ENCODE data around the gene LRPAP1.
A peak's percentile ranks its signal among the peaks of the same experiment; 100 is the strongest.

The LRPAP1 gene

GRCh38 chr4:3524920-3525319, 7.3 kb downstream of the LRPAP1 start:
- no peaks in the 10 kb centered on the region for H3K9me3 ChIP-seq (ENCODE audit: severe bottlenecking)
- no peak overlapping the region for H3K27ac ChIP-seq (ENCODE audit: poor library complexity, severe bottlenecking)
- H3K4me3 ChIP-seq (ENCODE audit: severe bottlenecking): no peak overlapping the region
- DNase-seq (ENCODE audit: low spot score): no peak
- no peaks in the 10 kb centered on the region for H3K4me1 ChIP-seq (ENCODE audit: insufficient read depth, poor library complexity, severe bottlenecking)
- H3K27me3 ChIP-seq (ENCODE audit: insufficient read depth, poor library complexity, severe bottlenecking): no peaks in the 10 kb centered on the region
- H3K36me3 ChIP-seq (ENCODE audit: low read depth): peaks cover 51% of the 10 kb centered on the region
- no peak for TF ChIP-seq CTCF (IDR thresholded peaks at IDR 0.05; ENCODE audit: poor library complexity, severe bottlenecking)
- ATAC-seq (ENCODE audit: low read depth): no peak

- Histone ChIP-seq H3K4me1 (ENCODE audit: insufficient read depth, poor library complexity, severe bottlenecking) (no peaks in the 10 kb centered on the region), H3K9me3 (ENCODE audit: severe bottlenecking) (no peaks in the 10 kb centered on the region), H3K27ac (ENCODE audit: poor library complexity, severe bottlenecking) (no peak overlapping the region), H3K4me3 (ENCODE audit: severe bottlenecking) (no peak overlapping the region), H3K36me3 (ENCODE audit: low read depth) (peaks cover 52% of the 10 kb centered on the region), H3K27me3 (ENCODE audit: insufficient read depth, poor library complexity, severe bottlenecking) (no peaks in the 10 kb centered on the region)
- TF ChIP-seq CTCF (IDR thresholded peaks at IDR 0.05; ENCODE audit: poor library complexity, severe bottlenecking): no peak
- ATAC-seq (ENCODE audit: low read depth) (no peak), DNase-seq (ENCODE audit: low spot score) (no peak)
These were observed 7.9 kb downstream of the LRPAP1 start for GRCh38 chr4:3524349-3524748.

GRCh38 chr4:3523628-3524221, 8.5 kb downstream of the LRPAP1 start:
- Histone ChIP-seq H3K9me3 (ENCODE audit: severe bottlenecking) (no peaks in the 10 kb centered on the region), H3K4me3 (ENCODE audit: severe bottlenecking) (no peak overlapping the region), H3K27ac (ENCODE audit: poor library complexity, severe bottlenecking) (no peak overlapping the region), H3K36me3 (ENCODE audit: low read depth) (peaks cover 47% of the 10 kb centered on the region), H3K4me1 (ENCODE audit: insufficient read depth, poor library complexity, severe bottlenecking) (no peaks in the 10 kb centered on the region), H3K27me3 (ENCODE audit: insufficient read depth, poor library complexity, severe bottlenecking) (no peaks in the 10 kb centered on the region)
- TF ChIP-seq CTCF (IDR thresholded peaks at IDR 0.05; ENCODE audit: poor library complexity, severe bottlenecking): no peak
- DNase-seq (ENCODE audit: low spot score) (no peak), ATAC-seq (ENCODE audit: low read depth) (no peak)

- ATAC-seq (ENCODE audit: low read depth): no peak
- Histone ChIP-seq H3K9me3 (ENCODE audit: severe bottlenecking) (no peaks in the 10 kb centered on the region), H3K27me3 (ENCODE audit: insufficient read depth, poor library complexity, severe bottlenecking) (no peaks in the 10 kb centered on the region), H3K4me3 (ENCODE audit: severe bottlenecking) (no peak overlapping the region), H3K4me1 (ENCODE audit: insufficient read depth, poor library complexity, severe bottlenecking) (no peaks in the 10 kb centered on the region), H3K36me3 (ENCODE audit: low read depth) (peaks cover 42% of the 10 kb centered on the region), H3K27ac (ENCODE audit: poor library complexity, severe bottlenecking) (no peak overlapping the region)
- TF ChIP-seq CTCF (IDR thresholded peaks at IDR 0.05; ENCODE audit: poor library complexity, severe bottlenecking): no peak
- peak; percentile 41 for DNase-seq (ENCODE audit: low spot score)
These were observed 9.0 kb downstream of the LRPAP1 start for GRCh38 chr4:3523146-3523627.

GRCh38 chr4:3522651-3523050, 9.6 kb downstream of the LRPAP1 start:
- H3K4me3 ChIP-seq (ENCODE audit: severe bottlenecking): no peak overlapping the region
- ATAC-seq (ENCODE audit: low read depth) (no peak), DNase-seq (ENCODE audit: low spot score) (peak; percentile 51)
- H3K36me3 ChIP-seq (ENCODE audit: low read depth): peaks cover 45% of the 10 kb centered on the region
- no peak overlapping the region for H3K27ac ChIP-seq (ENCODE audit: poor library complexity, severe bottlenecking)
- no peak for TF ChIP-seq CTCF (IDR thresholded peaks at IDR 0.05; ENCODE audit: poor library complexity, severe bottlenecking)
- H3K27me3 ChIP-seq (ENCODE audit: insufficient read depth, poor library complexity, severe bottlenecking): no peaks in the 10 kb centered on the region
- no peaks in the 10 kb centered on the region for H3K9me3 ChIP-seq (ENCODE audit: severe bottlenecking)
- H3K4me1 ChIP-seq (ENCODE audit: insufficient read depth, poor library complexity, severe bottlenecking): no peaks in the 10 kb centered on the region

All from RWPE2 (cell line).